Urothelium cell line (cell line): ENCODE data around the gene MTURN.
"Not testable (repeated sequence)": the region's sequence is repeated elsewhere in the genome, so short reads cannot be mapped to it uniquely, and the experiment has no call there.

Source experiments
- DNase-seq: peaks from one replicate; pipeline ENCODE4 v3.0.0; 2011; ENCODE audit warnings: low spot score, mixed read lengths
- FAIRE-seq: peaks from 2 replicates; lab custom pipeline; 2011; peaks lifted over from hg19 to GRCh38; lab: Jason Lieb, UNC

The MTURN gene

GRCh38 chr7:30134611-30135300 is at the start of gene MTURN:
Gene MTURN (plus strand): TSS chr7:30134986. CDS start chr7:30135137, 151 bp downstream.
- peak; percentile 82 for FAIRE-seq
- peak; percentile 98 for DNase-seq

- FAIRE-seq, result no peak
- no peak for DNase-seq
These were observed 48.3 kb upstream of the MTURN start for GRCh38 chr7:30086529-30086928.

- FAIRE-seq (no peak), DNase-seq (no peak)
These were observed 47.4 kb upstream of the MTURN start for GRCh38 chr7:30087371-30087770.

- DNase-seq (no peak), FAIRE-seq (no peak)
These were observed 46.4 kb upstream of the MTURN start for GRCh38 chr7:30088362-30088761.

GRCh38 chr7:30090111-30090510 is 44.7 kb upstream of the MTURN start:
- DNase-seq (no peak), FAIRE-seq (no peak)

- no peak for FAIRE-seq
- peak; percentile 39 for DNase-seq
These were observed 43.3 kb upstream of the MTURN start for GRCh38 chr7:30091491-30091912.

GRCh38 chr7:30091987-30092386 is 42.8 kb upstream of the MTURN start:
- DNase-seq, result no peak
- FAIRE-seq, result no peak

GRCh38 chr7:30093420-30093952 is 41.3 kb upstream of the MTURN start:
- no peak for DNase-seq
- FAIRE-seq, result no peak

- not testable (repeated sequence) for DNase-seq, FAIRE-seq
These were observed 36.2 kb upstream of the MTURN start for GRCh38 chr7:30098599-30098998.

GRCh38 chr7:30102281-30102680 is 32.5 kb upstream of the MTURN start:
- DNase-seq (no peak), FAIRE-seq (no peak)

GRCh38 chr7:30104157-30104556 is 30.6 kb upstream of the MTURN start:
- no peak for FAIRE-seq
- DNase-seq, result no peak

GRCh38 chr7:30112103-30112713 is 22.6 kb upstream of the MTURN start:
- FAIRE-seq (no peak), DNase-seq (no peak)

GRCh38 chr7:30113144-30113543 is 21.6 kb upstream of the MTURN start:
- DNase-seq, result no peak
- no peak for FAIRE-seq

- DNase-seq (no peak), FAIRE-seq (no peak)
These were observed 20.1 kb upstream of the MTURN start for GRCh38 chr7:30114536-30115238.

- FAIRE-seq (peak; percentile 100), DNase-seq (no peak)
These were observed 19.0 kb upstream of the MTURN start for GRCh38 chr7:30115709-30116297.

- FAIRE-seq, result peak; percentile 35
- DNase-seq, result no peak
These were observed 18.0 kb upstream of the MTURN start for GRCh38 chr7:30116771-30117170.

GRCh38 chr7:30117896-30118295 is 16.9 kb upstream of the MTURN start:
- FAIRE-seq, result no peak
- DNase-seq, result no peak

GRCh38 chr7:30119890-30120577 is 14.8 kb upstream of the MTURN start:
- peak; percentile 68 for FAIRE-seq
- no peak for DNase-seq

GRCh38 chr7:30133736-30134610 is 813 bp upstream of the MTURN start:
- FAIRE-seq (peak; percentile 52), DNase-seq (no peak)
